A673 (cell line): Measurements from ENCODE around the gene KRTAP10-2. TPM values are rescaled to one million over a fixed set of nuclear protein-coding genes. Genes with fewer than 3 reads are reported as not detected.
"Not testable (repeated sequence)": the region's sequence is repeated elsewhere in the genome, so short reads cannot be mapped to it uniquely, and the experiment has no call there.

Experiments used
- BruUV-seq: library from RNA; stranded (reverse); fragments of 400-500 nt; replicated peaks from 2 replicates; lab custom pipeline; 2021; lab: Mats Ljungman, UMichigan
- CTCF ChIA-PET: fragments of 300-600 bp; sonication (Branson Sonifier 250); formaldehyde crosslinking; loops from one replicate; lab custom pipeline; 2022; ENCODE audit warnings: antibody characterized with exemption; lab: Charles Lee
- POLR2A ChIA-PET: fragments of 300-600 bp; sonication (Branson Sonifier 250); formaldehyde crosslinking; loops from one replicate; lab custom pipeline; 2022; ENCODE audit warnings: antibody characterized with exemption; ENCODE audit not compliant: low non-redundant PET; lab: Charles Lee
- DNase-seq: peaks from one replicate; pipeline ENCODE4 v3.0.0-alpha.2; 2015; ENCODE audit warnings: low spot score
- H3K27ac ChIP-seq: fragments of 200-600 bp; sonication (generic); 2 replicates; pipeline ENCODE4 v1.5.1; 2016; ENCODE audit warnings: mixed run types, low read depth, mild to moderate bottlenecking, mixed read lengths, antibody characterized with exemption, low read length; ENCODE audit not compliant: poor library complexity, severe bottlenecking
- H3K27me3 ChIP-seq: fragments of 200-600 bp; sonication (generic); replicated peaks from 2 replicates; pipeline ENCODE4 v1.6.1; 2017; ENCODE audit warnings: mixed run types, low read depth, mild to moderate bottlenecking, mixed read lengths, antibody characterized with exemption, low read length; ENCODE audit not compliant: insufficient read depth, poor library complexity
- H3K36me3 ChIP-seq: fragments of 200-600 bp; sonication (generic); 2 replicates; pipeline ENCODE4 v1.6.1; 2016; ENCODE audit warnings: mixed run types, mild to moderate bottlenecking, mixed read lengths, antibody characterized with exemption, low read length; ENCODE audit not compliant: insufficient read depth, poor library complexity, severe bottlenecking
- H3K4me1 ChIP-seq: fragments of 200-600 bp; sonication (generic); 2 replicates; pipeline ENCODE4 v1.6.1; 2017; ENCODE audit warnings: mixed run types, mild to moderate bottlenecking, mixed read lengths, antibody characterized with exemption, low read length; ENCODE audit not compliant: insufficient read depth, poor library complexity, severe bottlenecking
- H3K4me3 ChIP-seq: fragments of 200-600 bp; sonication (generic); 2 replicates; pipeline ENCODE4 v1.5.1; 2016; ENCODE audit warnings: low read depth, mixed run types, mild to moderate bottlenecking, mixed read lengths, low read length; ENCODE audit not compliant: poor library complexity, severe bottlenecking
- H3K9me3 ChIP-seq: fragments of 200-600 bp; sonication (generic); 2 replicates; pipeline ENCODE4 v1.6.1; 2016; ENCODE audit warnings: mixed run types, low read depth, mild to moderate bottlenecking, mixed read lengths, antibody characterized with exemption, low read length; ENCODE audit not compliant: poor library complexity, severe bottlenecking
- EZH2 ChIP-seq: fragments of 200-600 bp; sonication (generic); IDR thresholded peaks from 2 replicates; pipeline ENCODE4 v1.6.1; 2017; ENCODE audit warnings: borderline replicate concordance, low read depth, mild to moderate bottlenecking, mixed read lengths, antibody characterized with exemption, low read length; ENCODE audit not compliant: poor library complexity, severe bottlenecking
- intact Hi-C: fragments of 100-400 bp; cut with micrococcal nuclease; formaldehyde crosslinking; loops from one replicate; pipeline ENCODE4 v1.10.0; 2022; ENCODE audit not compliant: unreplicated experiment
- total RNA-seq: library from RNA; stranded (reverse); gene quantifications from 2 replicates; pipeline ENCODE4 v1.2.3, GENCODE V29; 2021
- TF ChIP-seq, protein P1 (sequence below): fragments of 300-800, 200-600 bp; sonication (generic); conservative IDR thresholded peaks from 2 replicates; pipeline ENCODE4 v1.5.1; 2017; ENCODE audit warnings: low read depth, mild to moderate bottlenecking, antibody characterized with exemption, low read length, moderate library complexity, mixed read lengths

The KRTAP10-2 gene
- total RNA-seq, 1 experiment from 2014 or later, result 0.69 TPM

DNA sequence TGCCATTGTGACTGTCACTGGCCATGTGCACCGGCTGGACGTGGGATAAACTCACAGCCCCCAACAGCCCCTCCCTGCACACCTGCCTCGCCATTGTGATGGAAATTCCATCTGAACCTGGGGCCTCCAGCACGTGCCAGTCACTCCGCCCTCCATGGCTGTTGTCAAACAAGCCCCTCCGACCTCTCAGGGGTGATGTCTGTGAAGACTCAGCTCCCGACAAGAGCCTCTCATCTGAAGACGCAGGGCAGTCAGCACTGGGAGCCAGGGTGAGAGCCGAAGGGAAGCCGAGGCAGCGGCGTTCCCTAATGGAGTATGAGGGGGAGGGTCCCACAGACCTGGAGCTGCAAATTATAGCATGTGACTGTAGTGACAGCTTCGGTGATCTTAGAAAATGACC is 1.4 kb upstream of the KRTAP10-2 start:
- H3K27me3 ChIP-seq, result no peaks in the 10 kb centered on the region
- ChIA-PET CTCF (no interaction called here), POLR2A (no interaction called here)
- DNase-seq, result no peak
- BruUV-seq, result no TSS peak
- intact Hi-C loops, result no loop called here
- no peaks in the 10 kb centered on the region for H3K36me3 ChIP-seq
- H3K4me3 ChIP-seq, result no peak overlapping the region
- H3K9me3 ChIP-seq, result no peaks in the 10 kb centered on the region
- TF ChIP-seq EZH2, result no peak
- TF ChIP-seq, protein P1, sequence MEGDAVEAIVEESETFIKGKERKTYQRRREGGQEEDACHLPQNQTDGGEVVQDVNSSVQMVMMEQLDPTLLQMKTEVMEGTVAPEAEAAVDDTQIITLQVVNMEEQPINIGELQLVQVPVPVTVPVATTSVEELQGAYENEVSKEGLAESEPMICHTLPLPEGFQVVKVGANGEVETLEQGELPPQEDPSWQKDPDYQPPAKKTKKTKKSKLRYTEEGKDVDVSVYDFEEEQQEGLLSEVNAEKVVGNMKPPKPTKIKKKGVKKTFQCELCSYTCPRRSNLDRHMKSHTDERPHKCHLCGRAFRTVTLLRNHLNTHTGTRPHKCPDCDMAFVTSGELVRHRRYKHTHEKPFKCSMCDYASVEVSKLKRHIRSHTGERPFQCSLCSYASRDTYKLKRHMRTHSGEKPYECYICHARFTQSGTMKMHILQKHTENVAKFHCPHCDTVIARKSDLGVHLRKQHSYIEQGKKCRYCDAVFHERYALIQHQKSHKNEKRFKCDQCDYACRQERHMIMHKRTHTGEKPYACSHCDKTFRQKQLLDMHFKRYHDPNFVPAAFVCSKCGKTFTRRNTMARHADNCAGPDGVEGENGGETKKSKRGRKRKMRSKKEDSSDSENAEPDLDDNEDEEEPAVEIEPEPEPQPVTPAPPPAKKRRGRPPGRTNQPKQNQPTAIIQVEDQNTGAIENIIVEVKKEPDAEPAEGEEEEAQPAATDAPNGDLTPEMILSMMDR, result no peak
- H3K4me1 ChIP-seq, result no peaks in the 10 kb centered on the region
- H3K27ac ChIP-seq, result no peak overlapping the region

DNA sequence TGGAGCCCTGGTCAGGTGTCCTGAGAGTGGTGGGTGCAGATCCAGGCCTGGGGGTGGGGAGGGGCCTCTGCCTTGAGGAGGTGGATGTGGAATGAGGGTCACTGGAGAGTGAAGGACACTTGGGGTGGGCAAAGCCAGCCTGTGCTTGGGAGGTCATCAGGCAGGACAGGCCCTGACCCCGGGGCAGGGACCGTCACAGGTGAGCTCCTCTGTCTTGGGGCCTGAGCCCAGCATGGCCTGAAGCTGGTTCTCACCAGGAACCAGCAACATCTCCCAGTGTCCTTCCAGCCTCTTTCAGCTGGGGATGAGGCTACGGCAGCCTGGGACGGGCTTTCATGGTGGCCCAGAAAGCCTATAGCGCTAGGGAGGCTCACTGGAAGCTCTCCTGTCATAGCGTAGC is 831 bp upstream of the KRTAP10-2 start:
- no peaks in the 10 kb centered on the region for H3K27me3 ChIP-seq
- BruUV-seq, result no TSS peak

DNA sequence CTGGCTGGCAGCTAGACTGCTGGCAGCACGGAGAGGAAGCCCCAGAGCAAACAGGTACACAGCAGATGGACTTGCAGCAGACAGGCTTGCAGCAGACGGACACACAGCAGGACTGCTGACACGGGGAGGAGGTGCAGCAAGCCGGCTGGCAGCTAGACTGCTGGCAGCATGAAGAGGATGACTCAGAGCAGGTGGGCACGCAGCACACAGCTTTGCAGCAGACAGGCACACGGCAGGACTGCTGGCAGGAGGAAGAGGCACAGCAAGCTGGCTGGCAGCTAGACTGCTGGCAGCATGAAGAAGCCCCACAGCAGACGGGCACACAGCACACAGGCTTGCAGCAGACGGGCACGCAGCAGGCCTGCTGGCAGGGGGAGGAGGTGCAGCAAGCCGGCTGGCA is 498 bp downstream of the KRTAP10-2 start:
- ChIA-PET POLR2A (no interaction called here), CTCF (no interaction called here)
- intact Hi-C loops, result no loop called here
- H3K27me3 ChIP-seq, result no peaks in the 10 kb centered on the region
- H3K4me1 ChIP-seq, result no peaks in the 10 kb centered on the region
- H3K9me3 ChIP-seq, result no peaks in the 10 kb centered on the region
- H3K27ac ChIP-seq, result no peak overlapping the region
- no peak overlapping the region for H3K4me3 ChIP-seq
- BruUV-seq, result no TSS peak
- TF ChIP-seq EZH2, result no peak
- TF ChIP-seq, protein P1, result no peak
- no peak for DNase-seq
- no peaks in the 10 kb centered on the region for H3K36me3 ChIP-seq

More for the DNA sequence above, 831 bp upstream of the KRTAP10-2 start:
- Histone ChIP-seq H3K9me3 (no peaks in the 10 kb centered on the region), H3K27ac (no peak overlapping the region), H3K4me1 (no peaks in the 10 kb centered on the region), H3K36me3 (no peaks in the 10 kb centered on the region), H3K4me3 (no peak overlapping the region)
- ChIA-PET POLR2A (no interaction called here), CTCF (no interaction called here)
- intact Hi-C loops, result no loop called here
- no peak for TF ChIP-seq EZH2
- TF ChIP-seq, protein P1, result no peak
- DNase-seq, result no peak

DNA sequence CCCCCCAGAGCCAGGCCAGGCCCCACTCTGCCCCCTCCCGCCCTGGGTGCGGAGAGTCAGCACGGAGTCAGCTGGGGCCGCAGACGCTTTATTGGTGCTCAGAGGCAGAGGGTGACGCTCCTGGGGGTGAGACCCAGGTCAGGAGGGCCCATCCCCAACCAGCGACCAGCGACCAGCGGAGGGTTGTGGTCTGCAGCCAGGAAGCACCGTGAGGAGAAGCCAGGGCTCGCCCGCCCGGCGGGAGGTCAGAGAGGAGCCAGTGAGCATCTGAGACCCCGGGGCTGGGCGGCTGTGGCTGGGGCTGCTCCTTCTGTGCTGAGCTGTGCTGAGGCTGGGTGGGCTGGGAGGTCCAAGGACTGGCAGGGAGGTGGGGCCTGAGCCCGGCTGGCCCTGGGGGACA is 1.0 kb downstream of the KRTAP10-2 start:
- H3K36me3 ChIP-seq, H3K4me1 ChIP-seq, H3K9me3 ChIP-seq, POLR2A ChIA-PET, H3K4me3 ChIP-seq, H3K27me3 ChIP-seq, intact Hi-C loops, H3K27ac ChIP-seq, CTCF ChIA-PET, BruUV-seq, DNase-seq: not testable (repeated sequence)
